A673 (cell line): ENCODE data around the gene IMMP2L. TPM values are rescaled to one million over a fixed set of nuclear protein-coding genes. Genes with fewer than 3 reads are reported as not detected.

ENCODE experiments used
- BruUV-seq: library from RNA; stranded (reverse); fragments of 400-500 nt; replicated peaks from 2 replicates; lab custom pipeline; 2021; lab: Mats Ljungman, UMichigan
- CTCF ChIA-PET: fragments of 300-600 bp; sonication (Branson Sonifier 250); formaldehyde crosslinking; loops from one replicate; lab custom pipeline; 2022; ENCODE audit warnings: antibody characterized with exemption; lab: Charles Lee
- POLR2A ChIA-PET: fragments of 300-600 bp; sonication (Branson Sonifier 250); formaldehyde crosslinking; loops from one replicate; lab custom pipeline; 2022; ENCODE audit warnings: antibody characterized with exemption; ENCODE audit not compliant: low non-redundant PET; lab: Charles Lee
- DNase-seq: peaks from one replicate; pipeline ENCODE4 v3.0.0-alpha.2; 2015; ENCODE audit warnings: low spot score
- H3K27ac ChIP-seq: fragments of 200-600 bp; sonication (generic); 2 replicates; pipeline ENCODE4 v1.5.1; 2016; ENCODE audit warnings: mixed run types, low read depth, mild to moderate bottlenecking, mixed read lengths, antibody characterized with exemption, low read length; ENCODE audit not compliant: poor library complexity, severe bottlenecking
- H3K27me3 ChIP-seq: fragments of 200-600 bp; sonication (generic); replicated peaks from 2 replicates; pipeline ENCODE4 v1.6.1; 2017; ENCODE audit warnings: mixed run types, low read depth, mild to moderate bottlenecking, mixed read lengths, antibody characterized with exemption, low read length; ENCODE audit not compliant: insufficient read depth, poor library complexity
- H3K36me3 ChIP-seq: fragments of 200-600 bp; sonication (generic); 2 replicates; pipeline ENCODE4 v1.6.1; 2016; ENCODE audit warnings: mixed run types, mild to moderate bottlenecking, mixed read lengths, antibody characterized with exemption, low read length; ENCODE audit not compliant: insufficient read depth, poor library complexity, severe bottlenecking
- H3K4me1 ChIP-seq: fragments of 200-600 bp; sonication (generic); 2 replicates; pipeline ENCODE4 v1.6.1; 2017; ENCODE audit warnings: mixed run types, mild to moderate bottlenecking, mixed read lengths, antibody characterized with exemption, low read length; ENCODE audit not compliant: insufficient read depth, poor library complexity, severe bottlenecking
- H3K4me3 ChIP-seq: fragments of 200-600 bp; sonication (generic); 2 replicates; pipeline ENCODE4 v1.5.1; 2016; ENCODE audit warnings: low read depth, mixed run types, mild to moderate bottlenecking, mixed read lengths, low read length; ENCODE audit not compliant: poor library complexity, severe bottlenecking
- H3K9me3 ChIP-seq: fragments of 200-600 bp; sonication (generic); 2 replicates; pipeline ENCODE4 v1.6.1; 2016; ENCODE audit warnings: mixed run types, low read depth, mild to moderate bottlenecking, mixed read lengths, antibody characterized with exemption, low read length; ENCODE audit not compliant: poor library complexity, severe bottlenecking
- CTCF ChIP-seq: fragments of 300-800, 200-600 bp; sonication (generic); conservative IDR thresholded peaks from 2 replicates; pipeline ENCODE4 v1.5.1; 2017; ENCODE audit warnings: low read depth, mild to moderate bottlenecking, antibody characterized with exemption, low read length, moderate library complexity, mixed read lengths
- EZH2 ChIP-seq: fragments of 200-600 bp; sonication (generic); IDR thresholded peaks from 2 replicates; pipeline ENCODE4 v1.6.1; 2017; ENCODE audit warnings: borderline replicate concordance, low read depth, mild to moderate bottlenecking, mixed read lengths, antibody characterized with exemption, low read length; ENCODE audit not compliant: poor library complexity, severe bottlenecking
- intact Hi-C: fragments of 100-400 bp; cut with micrococcal nuclease; formaldehyde crosslinking; loops from one replicate; pipeline ENCODE4 v1.10.0; 2022; ENCODE audit not compliant: unreplicated experiment
- total RNA-seq: library from RNA; stranded (reverse); gene quantifications from 2 replicates; pipeline ENCODE4 v1.2.3, GENCODE V29; 2021

The IMMP2L gene
- total RNA-seq, 1 experiment from 2014 or later, result 10.0 TPM

- DNase-seq, result no peak
- BruUV-seq, result no TSS peak
- Histone ChIP-seq H3K27me3 (no peaks in the 10 kb centered on the region), H3K4me3 (no peak overlapping the region), H3K9me3 (no peaks in the 10 kb centered on the region), H3K27ac (no peak overlapping the region), H3K36me3 (no peaks in the 10 kb centered on the region), H3K4me1 (no peaks in the 10 kb centered on the region)
- ChIA-PET CTCF (no interaction called here), POLR2A (no interaction called here)
- intact Hi-C loops, result no loop called here
- TF ChIP-seq CTCF (no peak), EZH2 (no peak)
These were observed 6.1 kb upstream of the IMMP2L start for GRCh38 chr7:111568419-111568818.

- CTCF ChIA-PET, result no interaction called here
- no TSS peak for BruUV-seq
- Histone ChIP-seq H3K27me3 (no peaks in the 10 kb centered on the region), H3K9me3 (no peaks in the 10 kb centered on the region), H3K27ac (no peak overlapping the region), H3K4me3 (no peak overlapping the region), H3K36me3 (no peaks in the 10 kb centered on the region), H3K4me1 (peaks cover 24% of the 10 kb centered on the region)
- POLR2A ChIA-PET, result no interaction called here
- no peak for TF ChIP-seq CTCF
- no peak for TF ChIP-seq EZH2
- no peak for DNase-seq
- intact Hi-C loops, result no loop called here
These were observed 1.8 kb upstream of the IMMP2L start for GRCh38 chr7:111564078-111564477.

GRCh38 chr7:111561654-111561903, 713 bp downstream of the IMMP2L start:
- no peak for DNase-seq
- peak overlapping the region; percentile 68 for H3K4me3 ChIP-seq
- CTCF ChIA-PET, result no interaction called here
- TF ChIP-seq CTCF (no peak), EZH2 (no peak)
- intact Hi-C loops, result no loop called here
- H3K9me3 ChIP-seq, result no peaks in the 10 kb centered on the region
- peaks cover 35% of the 10 kb centered on the region for H3K4me1 ChIP-seq
- BruUV-seq, result no TSS peak
- peak overlapping the region; percentile 74 for H3K27ac ChIP-seq
- POLR2A ChIA-PET, result no interaction called here
- H3K27me3 ChIP-seq, result no peaks in the 10 kb centered on the region
- no peaks in the 10 kb centered on the region for H3K36me3 ChIP-seq
